HG03342 (cell line): ENCODE data around the gene EPB41.
"Not testable (repeated sequence)": the region's sequence is repeated elsewhere in the genome, so short reads cannot be mapped to it uniquely, and the experiment has no call there.

Source experiments
- ATAC-seq: cut with Tn5 transposase; IDR thresholded peaks from one replicate; pipeline ENCODE4 v1.9.1; 2021; ENCODE audit warnings: mild to moderate bottlenecking, moderate library complexity; ENCODE audit not compliant: unreplicated experiment

EPB41 gene

GRCh38 chr1:28914228-28915030 lies at the start of gene EPB41:
Gene EPB41 (plus strand): TSS chr1:28914569. CDS start chr1:28987438, 72,869 bp downstream.
- ATAC-seq: peak; percentile 83

DNA sequence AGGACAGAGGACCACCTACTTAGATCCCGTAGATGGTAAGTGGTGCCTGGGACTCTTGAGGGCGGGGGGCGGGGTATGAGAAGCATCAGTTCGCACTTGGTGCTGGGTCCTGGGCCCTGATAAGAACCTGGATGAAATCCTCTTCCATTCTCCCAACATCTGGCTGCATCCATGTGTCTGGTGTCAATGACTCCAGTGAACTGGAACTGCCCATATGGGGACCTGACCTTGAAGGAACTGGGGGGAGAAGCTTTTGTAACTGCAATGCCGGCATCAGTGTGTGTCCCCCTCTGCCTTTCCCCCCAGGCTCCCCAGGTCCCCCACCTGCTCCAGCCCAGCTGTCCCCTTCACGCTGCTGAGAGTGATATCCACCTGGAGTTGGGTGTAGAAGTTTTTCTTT lies 49.7 kb upstream of the EPB41 start:
- no peak for ATAC-seq

DNA sequence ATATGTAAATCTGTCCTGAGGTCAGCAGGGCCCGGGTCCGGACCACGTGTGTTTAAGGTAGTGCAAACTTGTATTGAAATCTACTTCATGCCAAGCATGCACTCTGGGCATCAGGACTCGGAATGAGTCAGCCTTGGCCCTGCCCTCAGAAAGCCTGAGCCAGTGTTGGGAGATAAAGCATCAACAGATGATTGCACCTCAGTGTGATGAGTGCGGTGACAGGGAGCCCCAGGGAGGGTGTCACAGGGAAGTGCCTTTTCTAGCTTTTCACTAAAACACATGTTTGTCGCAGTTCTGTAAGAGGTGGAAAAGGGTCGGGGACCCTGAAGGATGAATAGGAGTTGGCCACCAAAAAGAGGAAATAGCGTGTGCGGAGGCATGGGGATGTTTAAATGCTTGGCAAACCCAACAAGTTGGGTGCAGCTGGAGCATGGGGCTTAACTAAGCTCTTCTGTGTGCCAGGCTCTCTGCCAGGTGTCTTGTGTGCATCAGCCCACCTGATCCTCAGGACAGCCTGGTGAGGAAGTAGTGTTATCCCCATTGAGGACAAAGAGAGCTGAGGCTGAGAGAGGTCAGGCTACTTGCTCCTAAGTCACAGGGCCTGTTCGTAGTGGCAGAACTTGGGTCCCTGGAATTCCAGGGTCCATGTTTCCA lies 48.2 kb upstream of the EPB41 start:
- no peak for ATAC-seq

- no peak for ATAC-seq
Measured at GRCh38 chr1:28867850-28868249, 46.5 kb upstream of the EPB41 start.

GRCh38 chr1:28869952-28870351 lies 44.4 kb upstream of the EPB41 start:
- no peak for ATAC-seq

GRCh38 chr1:28871631-28872401 lies 42.6 kb upstream of the EPB41 start:
- no peak for ATAC-seq

GRCh38 chr1:28875134-28875533 lies 39.2 kb upstream of the EPB41 start:
- not testable (repeated sequence) for ATAC-seq

DNA sequence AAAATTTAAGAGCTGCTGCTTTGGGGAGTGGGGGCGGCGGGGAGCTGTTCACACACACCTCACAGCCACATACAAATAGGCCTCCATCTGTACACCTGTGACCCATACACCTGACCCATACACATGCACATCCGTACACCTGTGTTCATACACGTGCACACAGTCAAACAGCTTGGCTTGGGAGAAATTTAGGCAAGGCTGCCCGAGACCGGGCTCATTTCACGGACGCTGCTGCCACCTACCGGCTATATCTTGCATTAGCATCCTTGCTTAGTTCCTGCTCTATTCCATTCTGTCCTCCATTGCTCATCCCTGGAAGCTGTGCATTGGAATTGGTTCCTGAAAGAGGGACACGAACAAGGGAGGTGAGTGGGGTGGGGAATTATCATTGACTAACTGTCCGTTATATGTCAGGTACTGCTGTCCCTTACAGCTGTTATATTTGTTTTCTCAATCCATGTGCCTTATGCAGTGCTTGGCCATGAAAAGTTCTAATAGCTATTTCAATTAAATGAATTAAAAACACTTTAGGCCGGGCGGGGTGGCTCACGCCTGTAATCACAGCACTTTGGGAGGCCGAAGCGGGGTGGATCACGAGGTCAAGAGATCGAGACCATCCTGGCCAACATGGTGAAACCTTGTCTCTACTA lies 37.1 kb upstream of the EPB41 start:
- no peak for ATAC-seq

GRCh38 chr1:28878796-28879195 lies 35.6 kb upstream of the EPB41 start:
- no peak for ATAC-seq

GRCh38 chr1:28882009-28882628 lies 32.2 kb upstream of the EPB41 start:
- no peak for ATAC-seq

GRCh38 chr1:28883242-28883616 lies 31.1 kb upstream of the EPB41 start:
- ATAC-seq: no peak

GRCh38 chr1:28885472-28885877 lies 28.9 kb upstream of the EPB41 start:
- ATAC-seq: no peak

DNA sequence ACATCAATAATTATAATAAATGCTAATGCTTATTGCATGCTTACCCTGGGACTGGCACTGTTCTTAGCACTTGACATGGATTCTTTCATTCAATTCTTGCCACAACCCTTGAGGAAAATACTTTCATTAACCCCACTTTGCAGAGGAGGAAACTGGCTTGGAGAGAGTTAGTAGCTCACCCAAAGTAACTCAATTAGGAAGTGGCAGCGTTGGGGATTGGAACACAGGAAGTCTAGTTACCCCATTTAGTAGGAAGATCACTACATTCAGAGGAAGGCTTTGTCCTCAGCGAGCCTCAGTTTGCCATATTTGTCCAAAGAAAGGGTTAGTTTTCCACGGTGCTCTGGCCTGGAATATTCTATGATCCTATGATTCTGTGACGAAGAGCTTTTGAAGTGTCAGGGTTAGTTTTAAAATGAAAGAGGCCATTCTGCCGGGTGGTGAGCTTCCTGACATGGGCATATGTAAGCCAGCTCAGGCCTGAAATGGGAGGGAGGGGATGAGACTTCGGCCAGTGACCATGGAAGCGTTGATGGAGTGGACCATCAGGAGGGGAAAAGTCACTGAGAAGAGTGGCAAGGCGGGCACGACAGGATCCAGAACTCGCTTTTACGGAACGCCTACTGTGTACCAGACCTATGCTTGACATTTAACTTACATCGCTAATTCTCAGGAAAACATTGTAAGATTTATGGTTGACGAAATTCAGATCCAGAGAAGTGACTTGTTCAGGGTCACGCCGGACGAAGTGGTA lies 28.2 kb upstream of the EPB41 start:
- no peak for ATAC-seq

DNA sequence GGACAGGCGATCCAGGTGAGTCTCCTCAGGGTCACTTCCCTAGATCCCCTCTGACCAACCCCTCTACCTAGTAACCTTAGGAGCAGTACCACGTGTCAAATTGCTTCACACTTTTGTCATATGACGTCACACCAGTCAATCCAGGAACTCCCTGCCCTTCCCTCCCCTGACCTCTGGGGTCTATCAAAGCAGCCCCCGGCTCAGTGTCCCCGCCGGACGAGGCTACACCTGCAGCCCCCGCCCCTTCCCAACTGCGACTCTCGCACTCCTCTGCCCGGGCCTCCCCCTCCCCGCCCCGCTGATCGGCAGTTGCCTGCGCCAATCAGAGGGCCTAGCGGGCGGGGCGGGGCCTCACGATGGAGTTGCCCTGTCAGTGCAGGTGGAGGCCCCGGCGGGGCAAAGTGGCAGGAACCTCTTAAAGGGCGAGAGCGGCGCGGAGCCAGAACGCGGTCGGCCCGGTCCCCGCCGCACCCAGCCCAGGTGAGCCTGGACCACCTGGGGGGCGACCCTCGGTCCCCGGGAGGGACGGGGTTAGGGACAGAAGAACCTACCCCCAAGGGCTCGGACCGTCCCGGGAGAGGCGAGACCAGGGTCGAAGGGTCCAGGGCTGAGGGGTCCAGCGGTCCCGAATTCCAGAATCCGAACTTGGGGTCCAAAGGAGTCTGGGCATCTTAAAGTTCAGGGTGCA lies 27.5 kb upstream of the EPB41 start:
- peak; percentile 42 for ATAC-seq

DNA sequence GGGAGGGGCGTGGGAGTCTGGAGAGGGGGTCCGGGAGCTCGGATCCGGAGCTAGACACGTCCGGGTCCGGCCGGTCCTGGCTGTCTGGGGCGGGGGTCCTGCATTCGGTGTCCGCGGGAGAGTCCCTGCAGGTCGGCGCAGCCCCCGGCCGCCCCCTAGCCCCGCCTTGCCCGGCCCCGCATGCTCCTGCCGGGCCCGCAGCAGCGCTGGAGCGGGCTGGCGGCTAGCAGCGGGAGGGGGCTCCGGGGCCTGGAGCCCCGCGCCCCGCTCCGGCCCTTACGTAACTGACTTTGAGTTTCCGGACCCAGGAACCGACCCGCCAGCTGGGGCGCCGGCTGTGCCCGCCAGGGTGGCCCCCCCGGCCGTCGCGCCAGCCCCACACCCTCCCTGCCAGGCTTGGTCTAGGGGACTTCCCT lies 26.9 kb upstream of the EPB41 start:
- ATAC-seq: no peak

DNA sequence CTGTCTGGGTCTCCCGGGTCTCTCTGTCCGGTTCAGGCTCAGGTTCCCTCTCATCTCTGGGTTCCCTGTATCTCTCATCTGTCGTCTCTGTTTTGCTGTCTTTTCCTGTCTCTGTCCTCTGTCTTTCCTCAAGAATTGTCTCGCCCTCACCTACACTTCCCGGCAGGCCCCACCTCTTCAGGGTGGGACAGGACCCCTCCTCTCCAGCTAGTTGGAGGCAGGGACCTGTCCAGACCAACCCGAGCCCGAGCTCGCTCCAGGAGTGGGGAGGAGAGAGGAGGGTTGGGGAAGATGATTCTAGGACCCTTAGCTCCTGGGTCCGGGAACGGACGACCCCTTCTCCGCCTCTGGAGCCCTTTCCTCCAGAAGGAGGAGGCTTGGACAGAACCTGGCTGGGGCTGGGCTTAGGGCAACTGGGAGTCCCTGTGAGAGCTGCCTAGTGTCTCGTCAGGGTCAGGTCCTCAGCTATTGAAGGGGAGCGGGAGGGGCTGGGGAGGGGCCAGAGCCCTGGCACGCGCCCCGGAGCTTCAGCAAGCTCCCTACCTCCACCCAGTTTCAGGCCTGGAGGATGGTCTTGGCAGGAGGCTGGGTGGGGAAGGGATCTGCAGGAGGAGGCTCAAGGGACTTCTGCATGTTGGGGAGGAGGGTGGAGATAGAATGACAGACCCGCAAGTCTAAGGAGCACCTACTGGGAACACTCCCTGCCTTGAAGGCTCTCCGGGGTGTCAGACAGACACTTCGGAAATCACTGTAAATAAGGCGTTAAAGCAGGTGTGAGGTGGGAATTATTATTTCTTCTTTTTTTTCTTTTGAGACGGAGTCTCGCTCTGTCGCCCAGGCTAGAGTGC lies 26.3 kb upstream of the EPB41 start:
- no peak for ATAC-seq

GRCh38 chr1:28888915-28889314 lies 25.5 kb upstream of the EPB41 start:
- ATAC-seq: no peak

DNA sequence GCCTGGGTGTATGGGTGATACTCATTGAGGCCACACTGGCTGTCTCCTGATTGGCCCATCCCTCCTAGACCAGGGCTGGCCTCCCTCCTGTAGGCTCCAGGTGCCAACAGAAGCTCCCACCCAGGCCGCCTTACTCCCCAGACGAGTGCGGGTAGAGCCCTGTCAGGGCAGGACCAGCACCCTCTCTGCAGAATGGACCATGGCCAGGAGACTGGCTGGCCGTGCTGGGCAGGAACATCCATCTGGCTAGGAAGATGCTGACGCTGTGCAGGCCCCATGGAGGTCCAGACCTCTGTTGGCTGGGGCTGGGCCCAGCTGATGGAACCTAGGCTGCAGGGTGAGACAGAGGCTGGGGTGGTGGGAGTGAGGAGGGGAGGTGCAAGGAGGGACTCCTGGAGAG lies 25.0 kb upstream of the EPB41 start:
- no peak for ATAC-seq

DNA sequence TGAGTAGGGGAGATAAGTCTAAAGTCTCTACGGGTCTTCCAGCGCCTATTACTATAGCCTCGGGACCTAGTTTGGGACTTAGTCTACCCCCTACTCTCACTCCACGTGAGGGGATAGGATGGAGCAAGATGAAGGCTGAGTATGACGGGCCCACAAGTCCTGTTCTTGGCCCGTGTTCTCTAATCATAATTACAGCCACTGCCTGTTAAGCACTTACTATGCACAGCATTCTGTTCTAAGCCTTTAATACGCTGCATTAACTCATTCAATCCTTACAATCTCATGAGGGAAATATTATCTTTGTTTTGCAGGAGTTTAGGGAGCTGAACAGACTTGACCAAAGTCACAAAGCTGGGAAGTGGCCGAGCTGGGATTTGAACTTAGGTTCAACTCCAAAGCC lies 23.9 kb upstream of the EPB41 start:
- ATAC-seq: no peak
